GM21381 (cell line): Measurements from ENCODE around the gene TMEM232.

Experiments
- ATAC-seq: cut with Tn5 transposase; IDR thresholded peaks from one replicate; pipeline ENCODE4 v1.9.1; 2021; ENCODE audit warnings: mild to moderate bottlenecking, moderate library complexity; ENCODE audit not compliant: unreplicated experiment

The TMEM232 gene

GRCh38 chr5:110634475-110634874 lies 92.0 kb downstream of the TMEM232 start:
- ATAC-seq = no peak

GRCh38 chr5:110631236-110631635 lies 95.2 kb downstream of the TMEM232 start:
- no peak for ATAC-seq

GRCh38 chr5:110630350-110630749 lies 96.1 kb downstream of the TMEM232 start:
- no peak for ATAC-seq

GRCh38 chr5:110625376-110625999 lies 101.0 kb downstream of the TMEM232 start:
- ATAC-seq = no peak

- no peak for ATAC-seq
Measured at GRCh38 chr5:110623874-110624273, 102.6 kb downstream of the TMEM232 start.

GRCh38 chr5:110618941-110619340 lies 107.5 kb downstream of the TMEM232 start:
- ATAC-seq = no peak

- ATAC-seq = no peak
Measured at GRCh38 chr5:110616009-110616408, 110.5 kb downstream of the TMEM232 start.

- ATAC-seq = no peak
Measured at GRCh38 chr5:110612794-110613247, 113.7 kb downstream of the TMEM232 start.

- no peak for ATAC-seq
Measured at GRCh38 chr5:110611817-110612216, 114.7 kb downstream of the TMEM232 start.

- ATAC-seq = no peak
Measured at GRCh38 chr5:110594866-110595265, 131.6 kb downstream of the TMEM232 start.

- no peak for ATAC-seq
Measured at GRCh38 chr5:110590187-110590586, 136.3 kb downstream of the TMEM232 start.

- no peak for ATAC-seq
Measured at GRCh38 chr5:110588286-110588980, 138.0 kb downstream of the TMEM232 start.

GRCh38 chr5:110580625-110581024 lies 145.8 kb downstream of the TMEM232 start:
- no peak for ATAC-seq

GRCh38 chr5:110572729-110573128 lies 153.7 kb downstream of the TMEM232 start:
- ATAC-seq = no peak

- no peak for ATAC-seq
Measured at GRCh38 chr5:110562191-110562590, 164.3 kb downstream of the TMEM232 start.

- ATAC-seq = no peak
Measured at GRCh38 chr5:110561510-110561909, 165.0 kb downstream of the TMEM232 start.

- ATAC-seq = no peak
Measured at GRCh38 chr5:110549301-110549700, 177.2 kb downstream of the TMEM232 start.

- ATAC-seq = no peak
Measured at GRCh38 chr5:110548171-110548570, 178.3 kb downstream of the TMEM232 start.

- ATAC-seq = no peak
Measured at GRCh38 chr5:110547495-110547894, 179.0 kb downstream of the TMEM232 start.

GRCh38 chr5:110545716-110546115 lies 180.8 kb downstream of the TMEM232 start:
- ATAC-seq = no peak

- no peak for ATAC-seq
Measured at GRCh38 chr5:110544603-110545002, 181.9 kb downstream of the TMEM232 start.

- ATAC-seq = no peak
Measured at GRCh38 chr5:110542949-110543348, 183.5 kb downstream of the TMEM232 start.
